ENCODE data around the gene HMCES. TPM values are rescaled to one million over a fixed set of nuclear protein-coding genes. Genes with fewer than 3 reads are reported as not detected.
A peak's percentile ranks its signal among the peaks of the same experiment; 100 is the strongest.

The HMCES gene
- total and polyA plus RNA-seq, 2 of the 13 experiments (the other 11 are each of a cell fraction or from before 2014, with no cell fraction given) = 16.1 to 37.5 TPM

GRCh38 chr3:129249284-129250065 lies 29.2 kb upstream of the HMCES start, which contains the start of gene COPG1 (continued):
- TF ChIP-seq SALL2 (CRISPR knock-in tag; IDR thresholded peaks at IDR 0.05) = peak; percentile 57; the same call in 1 of the 2 replicates
- no peak for TF ChIP-seq IRX3 (CRISPR knock-in tag; IDR thresholded peaks at IDR 0.05; ENCODE audit: borderline replicate concordance, low read depth)
- TF ChIP-seq ZNF20 (CRISPR knock-in tag; IDR thresholded peaks at IDR 0.05) = no peak
- TF ChIP-seq ZSCAN22 (CRISPR knock-in tag; IDR thresholded peaks at IDR 0.05) = no peak
- peak; percentile 70; the same call in 1 of the 2 replicates for TF ChIP-seq ZNF614 (CRISPR knock-in tag; IDR thresholded peaks at IDR 0.05; ENCODE audit: borderline replicate concordance)
- TF ChIP-seq MAX (IDR thresholded peaks at IDR 0.05) = peak; percentile 75
- no peak for TF ChIP-seq MATR3 (CRISPR knock-in tag; IDR thresholded peaks at IDR 0.05)
- peak; percentile 71; the same call in 1 of the 2 replicates for TF ChIP-seq MXD4 (CRISPR knock-in tag; IDR thresholded peaks at IDR 0.05)
- no peak for TF ChIP-seq ZNF609 (CRISPR knock-in tag; IDR thresholded peaks at IDR 0.05; ENCODE audit: borderline replicate concordance)
- no peak; the same call in 1 of the 2 replicates for TF ChIP-seq DR1 (CRISPR knock-in tag; IDR thresholded peaks at IDR 0.05)
- TF ChIP-seq HES4 (CRISPR knock-in tag; IDR thresholded peaks at IDR 0.05; ENCODE audit: borderline replicate concordance) = peak; percentile 64; the same call in 1 of the 2 replicates
- TF ChIP-seq, protein P1, sequence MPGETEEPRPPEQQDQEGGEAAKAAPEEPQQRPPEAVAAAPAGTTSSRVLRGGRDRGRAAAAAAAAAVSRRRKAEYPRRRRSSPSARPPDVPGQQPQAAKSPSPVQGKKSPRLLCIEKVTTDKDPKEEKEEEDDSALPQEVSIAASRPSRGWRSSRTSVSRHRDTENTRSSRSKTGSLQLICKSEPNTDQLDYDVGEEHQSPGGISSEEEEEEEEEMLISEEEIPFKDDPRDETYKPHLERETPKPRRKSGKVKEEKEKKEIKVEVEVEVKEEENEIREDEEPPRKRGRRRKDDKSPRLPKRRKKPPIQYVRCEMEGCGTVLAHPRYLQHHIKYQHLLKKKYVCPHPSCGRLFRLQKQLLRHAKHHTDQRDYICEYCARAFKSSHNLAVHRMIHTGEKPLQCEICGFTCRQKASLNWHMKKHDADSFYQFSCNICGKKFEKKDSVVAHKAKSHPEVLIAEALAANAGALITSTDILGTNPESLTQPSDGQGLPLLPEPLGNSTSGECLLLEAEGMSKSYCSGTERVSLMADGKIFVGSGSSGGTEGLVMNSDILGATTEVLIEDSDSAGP (CRISPR knock-in tag; IDR thresholded peaks at IDR 0.05; ENCODE audit: borderline replicate concordance) = peak; percentile 76; the same call in 1 of the 2 replicates
- peak; percentile 83; the same call in 1 of the 2 replicates for TF ChIP-seq ZNF350 (CRISPR knock-in tag; IDR thresholded peaks at IDR 0.05; ENCODE audit: borderline replicate concordance, low read depth)
- TF ChIP-seq ZSCAN20 (CRISPR knock-in tag; IDR thresholded peaks at IDR 0.05; ENCODE audit: borderline replicate concordance) = peak; percentile 81; the same call in 1 of the 2 replicates
- TF ChIP-seq ZSCAN21 (CRISPR knock-in tag; IDR thresholded peaks at IDR 0.05; ENCODE audit: borderline replicate concordance) = peak; percentile 48; the same call in 1 of the 2 replicates
- no peak for TF ChIP-seq ZNF354B (CRISPR knock-in tag; IDR thresholded peaks at IDR 0.05)
- TF ChIP-seq HOXA9 (CRISPR knock-in tag; IDR thresholded peaks at IDR 0.05; ENCODE audit: borderline replicate concordance) = 0 out of 2 replicates have a peak, but pooled peaks have one; percentile 4
- TF ChIP-seq NBN (conservative IDR thresholded peaks at IDR 0.05) = no peak
- TF ChIP-seq RFXANK (CRISPR knock-in tag; IDR thresholded peaks at IDR 0.05) = no peak
- TF ChIP-seq ZNF720 (CRISPR knock-in tag; IDR thresholded peaks at IDR 0.05) = no peak
- TF ChIP-seq MTA3 (CRISPR knock-in tag; IDR thresholded peaks at IDR 0.05) = no peak
- 0 out of 2 replicates have a peak, but pooled peaks have one; percentile 14 for TF ChIP-seq ZNF331 (CRISPR knock-in tag; IDR thresholded peaks at IDR 0.05)
- TF ChIP-seq ZNF782 (CRISPR knock-in tag; IDR thresholded peaks at IDR 0.05; ENCODE audit: borderline replicate concordance) = peak; percentile 33; the same call in 1 of the 2 replicates
